ENCODE measurements around the gene VTA1.

DNA sequence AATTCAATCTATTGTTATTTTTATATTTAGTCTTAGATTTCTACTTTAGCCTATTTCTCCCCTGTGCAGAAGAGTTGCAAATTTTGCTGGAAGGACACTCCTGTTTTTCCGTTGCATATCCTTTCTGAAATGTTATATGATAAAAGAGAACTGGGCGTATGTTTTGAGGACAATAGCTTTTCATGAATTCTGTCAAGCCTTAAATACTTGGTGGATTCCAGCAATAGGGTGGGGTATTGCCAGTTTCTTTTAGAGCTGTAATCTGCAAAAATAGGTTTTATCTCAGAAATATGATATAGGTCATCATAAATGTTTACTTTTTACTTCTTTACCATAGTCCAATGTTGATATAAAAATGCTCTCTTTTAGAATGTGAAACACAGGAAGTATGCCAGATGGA, 42.0 kb downstream of the VTA1 start:
- no peak for TF ChIP-seq POLR2AphosphoS5 (IDR thresholded peaks at IDR 0.05)
- TF ChIP-seq, protein P1, sequence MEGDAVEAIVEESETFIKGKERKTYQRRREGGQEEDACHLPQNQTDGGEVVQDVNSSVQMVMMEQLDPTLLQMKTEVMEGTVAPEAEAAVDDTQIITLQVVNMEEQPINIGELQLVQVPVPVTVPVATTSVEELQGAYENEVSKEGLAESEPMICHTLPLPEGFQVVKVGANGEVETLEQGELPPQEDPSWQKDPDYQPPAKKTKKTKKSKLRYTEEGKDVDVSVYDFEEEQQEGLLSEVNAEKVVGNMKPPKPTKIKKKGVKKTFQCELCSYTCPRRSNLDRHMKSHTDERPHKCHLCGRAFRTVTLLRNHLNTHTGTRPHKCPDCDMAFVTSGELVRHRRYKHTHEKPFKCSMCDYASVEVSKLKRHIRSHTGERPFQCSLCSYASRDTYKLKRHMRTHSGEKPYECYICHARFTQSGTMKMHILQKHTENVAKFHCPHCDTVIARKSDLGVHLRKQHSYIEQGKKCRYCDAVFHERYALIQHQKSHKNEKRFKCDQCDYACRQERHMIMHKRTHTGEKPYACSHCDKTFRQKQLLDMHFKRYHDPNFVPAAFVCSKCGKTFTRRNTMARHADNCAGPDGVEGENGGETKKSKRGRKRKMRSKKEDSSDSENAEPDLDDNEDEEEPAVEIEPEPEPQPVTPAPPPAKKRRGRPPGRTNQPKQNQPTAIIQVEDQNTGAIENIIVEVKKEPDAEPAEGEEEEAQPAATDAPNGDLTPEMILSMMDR (IDR thresholded peaks at IDR 0.05): no peak
